Activated CD4-positive, alpha-beta T cell treated with anti-CD3 and anti-CD28 coated beads, Interleukin-2, Interleukin-4, amounts not matched to agents 100 ng/mL and 50 ng/mL, durations not matched to agents 16 hours and 8 hours (primary cell): ENCODE data around the gene DLGAP1.
A peak's percentile ranks its signal among the peaks of the same experiment; 100 is the strongest.

Source experiments
- DNase-seq: peaks from one replicate; pipeline ENCODE4 v3.0.0-alpha.2; 2020; ENCODE audit warnings: low spot score

DLGAP1 gene

DNA sequence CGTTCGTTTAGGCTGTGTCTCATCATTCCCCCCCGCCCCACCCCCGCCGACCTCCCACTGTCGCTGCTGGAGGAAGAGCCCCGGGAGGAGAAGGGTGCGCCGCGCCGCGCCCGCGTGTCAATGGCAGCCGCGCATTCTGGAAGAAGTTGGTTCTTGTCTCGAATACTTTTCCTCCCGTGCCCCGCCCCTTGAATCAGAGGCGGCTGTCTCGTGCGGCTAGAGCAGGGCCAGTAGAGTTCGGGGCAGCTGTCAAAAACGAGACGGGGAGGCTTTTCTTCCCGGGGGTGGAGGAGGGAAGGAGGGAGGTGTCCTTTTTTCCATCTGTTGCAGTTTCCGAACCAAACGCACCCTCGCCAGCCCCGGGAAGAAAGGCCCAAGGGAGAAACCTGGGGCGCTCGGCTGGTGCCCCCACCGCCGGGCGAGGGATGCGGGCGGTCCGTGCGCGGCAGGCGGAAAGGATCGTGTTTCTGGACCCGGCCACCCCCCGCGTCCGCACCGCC, 1005.5 kb downstream of the DLGAP1 start:
- DNase-seq = no peak

DNA sequence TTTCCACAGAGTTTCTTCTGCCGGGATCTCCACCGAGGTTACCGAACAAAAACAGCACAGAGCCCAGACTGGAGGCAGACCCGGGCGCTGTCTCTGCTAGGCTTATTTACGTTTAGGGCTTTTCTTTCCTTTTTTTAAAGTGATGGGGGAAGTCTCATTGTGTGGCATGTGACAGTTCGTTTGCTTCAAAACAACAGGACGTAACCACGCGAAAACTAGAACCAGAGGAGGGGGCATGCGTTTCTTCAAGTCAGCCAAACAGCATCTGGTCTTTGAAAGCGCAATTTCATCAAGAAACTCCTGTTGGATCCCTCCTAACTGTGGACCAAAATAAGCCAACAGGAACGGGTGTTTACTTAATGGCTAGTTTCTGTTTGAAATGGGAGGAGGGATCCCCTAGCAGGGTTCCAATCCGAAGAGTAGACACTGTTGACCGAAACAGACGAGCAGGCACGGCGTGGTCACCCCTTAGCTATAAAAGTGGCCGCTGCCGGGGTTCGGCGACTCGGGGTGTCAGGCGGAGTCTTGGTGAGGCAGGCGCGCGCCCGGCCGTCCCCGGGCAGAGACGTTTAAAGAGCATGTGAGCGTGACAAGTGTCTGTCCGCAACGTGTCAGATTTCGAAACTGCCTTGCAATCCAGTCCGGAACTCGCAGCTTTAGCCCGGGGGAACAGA, 1006.1 kb downstream of the DLGAP1 start:
- DNase-seq = peak; percentile 90

- peak; percentile 92 for DNase-seq
Observed at GRCh38 chr18:3447895-3448837, 1006.9 kb downstream of the DLGAP1 start.

GRCh38 chr18:3447068-3447894, 1007.8 kb downstream of the DLGAP1 start:
- DNase-seq = peak; percentile 27
